H1 (cell line): ENCODE results near the gene ATE1. TPM values are rescaled to one million over a fixed set of nuclear protein-coding genes. Genes with fewer than 3 reads are reported as not detected.

Source experiments
- CREB1 ChIP-seq: IDR thresholded peaks from 2 replicates; pipeline ENCODE4 v1.6.1; 2012; ENCODE audit warnings: inconsistent platforms
- MAFK ChIP-seq: IDR thresholded peaks from 2 replicates; pipeline ENCODE4 v1.6.1; 2012; ENCODE audit warnings: low read depth, mild to moderate bottlenecking, improper control_type of control experiment, low read length
- SRF ChIP-seq: IDR thresholded peaks from 2 replicates; pipeline ENCODE4 v1.6.1; 2011; ENCODE audit warnings: mild to moderate bottlenecking, low read depth, low read length, moderate library complexity
- polyA plus RNA-seq, 7 experiments: library from polyadenylated mRNA; depleted of rRNA in 3 of 7; stranded (reverse) in 5 of 7; unstranded in 2 of 7; fragments of >200 nt in 5 of 7; fragments of 200-250 nt in 2 of 7; gene quantifications; 1 replicate in 5 of 7; 2 replicates in 1 of 7; 4 replicates in 1 of 7; pipeline versions ENCODE4 v1.2.1 to v1.2.3, GENCODE V29; 2011 to 2013; ENCODE audit warnings: missing spikeins in 2 of 7, mixed read lengths in 2 of 7
- total RNA-seq: library from RNA; stranded (reverse); fragmentation: NEBNext Ultra II Directional; extraction: Animal tissue kit (Norgen Biotek cat#: 25700); gene quantifications from 2 replicates; pipeline ENCODE4 v1.2.1, GENCODE V29; 2021
- TF ChIP-seq, protein P1 (sequence below): fragments of 300-600 bp; sonication (generic); IDR thresholded peaks from 2 replicates; pipeline ENCODE4 v1.7.1; 2012; ENCODE audit warnings: low read length, moderate library complexity, mild to moderate bottlenecking, inconsistent platforms; ENCODE audit not compliant: insufficient replicate concordance

The ATE1 gene
- total and polyA plus RNA-seq, 2 of the 8 experiments (the other 6 are each of a cell fraction or from before 2014, with no cell fraction given), result 8.8 to 26.9 TPM

DNA sequence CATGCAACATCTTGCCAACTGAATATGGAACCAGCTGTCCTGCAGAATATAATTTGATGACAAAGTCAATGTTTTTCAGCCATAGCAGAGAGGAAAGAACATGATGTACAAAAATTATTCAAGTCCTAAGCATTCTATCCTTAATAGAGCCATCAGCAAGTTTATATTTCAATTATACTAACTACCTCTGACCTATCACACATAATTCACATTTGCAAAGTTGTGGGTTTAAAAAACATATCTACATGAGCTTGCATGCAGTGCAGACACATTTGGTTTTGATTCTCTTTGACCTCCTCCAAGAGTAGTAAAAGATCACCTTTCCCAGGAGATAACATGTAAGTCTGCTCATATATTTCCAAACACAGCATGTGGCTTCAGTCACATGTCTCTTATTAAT lies 203.5 kb downstream of the ATE1 start (continued):
- no peak for TF ChIP-seq SRF
- no peak for TF ChIP-seq CREB1
- no peak for TF ChIP-seq MAFK
- TF ChIP-seq, protein P1, sequence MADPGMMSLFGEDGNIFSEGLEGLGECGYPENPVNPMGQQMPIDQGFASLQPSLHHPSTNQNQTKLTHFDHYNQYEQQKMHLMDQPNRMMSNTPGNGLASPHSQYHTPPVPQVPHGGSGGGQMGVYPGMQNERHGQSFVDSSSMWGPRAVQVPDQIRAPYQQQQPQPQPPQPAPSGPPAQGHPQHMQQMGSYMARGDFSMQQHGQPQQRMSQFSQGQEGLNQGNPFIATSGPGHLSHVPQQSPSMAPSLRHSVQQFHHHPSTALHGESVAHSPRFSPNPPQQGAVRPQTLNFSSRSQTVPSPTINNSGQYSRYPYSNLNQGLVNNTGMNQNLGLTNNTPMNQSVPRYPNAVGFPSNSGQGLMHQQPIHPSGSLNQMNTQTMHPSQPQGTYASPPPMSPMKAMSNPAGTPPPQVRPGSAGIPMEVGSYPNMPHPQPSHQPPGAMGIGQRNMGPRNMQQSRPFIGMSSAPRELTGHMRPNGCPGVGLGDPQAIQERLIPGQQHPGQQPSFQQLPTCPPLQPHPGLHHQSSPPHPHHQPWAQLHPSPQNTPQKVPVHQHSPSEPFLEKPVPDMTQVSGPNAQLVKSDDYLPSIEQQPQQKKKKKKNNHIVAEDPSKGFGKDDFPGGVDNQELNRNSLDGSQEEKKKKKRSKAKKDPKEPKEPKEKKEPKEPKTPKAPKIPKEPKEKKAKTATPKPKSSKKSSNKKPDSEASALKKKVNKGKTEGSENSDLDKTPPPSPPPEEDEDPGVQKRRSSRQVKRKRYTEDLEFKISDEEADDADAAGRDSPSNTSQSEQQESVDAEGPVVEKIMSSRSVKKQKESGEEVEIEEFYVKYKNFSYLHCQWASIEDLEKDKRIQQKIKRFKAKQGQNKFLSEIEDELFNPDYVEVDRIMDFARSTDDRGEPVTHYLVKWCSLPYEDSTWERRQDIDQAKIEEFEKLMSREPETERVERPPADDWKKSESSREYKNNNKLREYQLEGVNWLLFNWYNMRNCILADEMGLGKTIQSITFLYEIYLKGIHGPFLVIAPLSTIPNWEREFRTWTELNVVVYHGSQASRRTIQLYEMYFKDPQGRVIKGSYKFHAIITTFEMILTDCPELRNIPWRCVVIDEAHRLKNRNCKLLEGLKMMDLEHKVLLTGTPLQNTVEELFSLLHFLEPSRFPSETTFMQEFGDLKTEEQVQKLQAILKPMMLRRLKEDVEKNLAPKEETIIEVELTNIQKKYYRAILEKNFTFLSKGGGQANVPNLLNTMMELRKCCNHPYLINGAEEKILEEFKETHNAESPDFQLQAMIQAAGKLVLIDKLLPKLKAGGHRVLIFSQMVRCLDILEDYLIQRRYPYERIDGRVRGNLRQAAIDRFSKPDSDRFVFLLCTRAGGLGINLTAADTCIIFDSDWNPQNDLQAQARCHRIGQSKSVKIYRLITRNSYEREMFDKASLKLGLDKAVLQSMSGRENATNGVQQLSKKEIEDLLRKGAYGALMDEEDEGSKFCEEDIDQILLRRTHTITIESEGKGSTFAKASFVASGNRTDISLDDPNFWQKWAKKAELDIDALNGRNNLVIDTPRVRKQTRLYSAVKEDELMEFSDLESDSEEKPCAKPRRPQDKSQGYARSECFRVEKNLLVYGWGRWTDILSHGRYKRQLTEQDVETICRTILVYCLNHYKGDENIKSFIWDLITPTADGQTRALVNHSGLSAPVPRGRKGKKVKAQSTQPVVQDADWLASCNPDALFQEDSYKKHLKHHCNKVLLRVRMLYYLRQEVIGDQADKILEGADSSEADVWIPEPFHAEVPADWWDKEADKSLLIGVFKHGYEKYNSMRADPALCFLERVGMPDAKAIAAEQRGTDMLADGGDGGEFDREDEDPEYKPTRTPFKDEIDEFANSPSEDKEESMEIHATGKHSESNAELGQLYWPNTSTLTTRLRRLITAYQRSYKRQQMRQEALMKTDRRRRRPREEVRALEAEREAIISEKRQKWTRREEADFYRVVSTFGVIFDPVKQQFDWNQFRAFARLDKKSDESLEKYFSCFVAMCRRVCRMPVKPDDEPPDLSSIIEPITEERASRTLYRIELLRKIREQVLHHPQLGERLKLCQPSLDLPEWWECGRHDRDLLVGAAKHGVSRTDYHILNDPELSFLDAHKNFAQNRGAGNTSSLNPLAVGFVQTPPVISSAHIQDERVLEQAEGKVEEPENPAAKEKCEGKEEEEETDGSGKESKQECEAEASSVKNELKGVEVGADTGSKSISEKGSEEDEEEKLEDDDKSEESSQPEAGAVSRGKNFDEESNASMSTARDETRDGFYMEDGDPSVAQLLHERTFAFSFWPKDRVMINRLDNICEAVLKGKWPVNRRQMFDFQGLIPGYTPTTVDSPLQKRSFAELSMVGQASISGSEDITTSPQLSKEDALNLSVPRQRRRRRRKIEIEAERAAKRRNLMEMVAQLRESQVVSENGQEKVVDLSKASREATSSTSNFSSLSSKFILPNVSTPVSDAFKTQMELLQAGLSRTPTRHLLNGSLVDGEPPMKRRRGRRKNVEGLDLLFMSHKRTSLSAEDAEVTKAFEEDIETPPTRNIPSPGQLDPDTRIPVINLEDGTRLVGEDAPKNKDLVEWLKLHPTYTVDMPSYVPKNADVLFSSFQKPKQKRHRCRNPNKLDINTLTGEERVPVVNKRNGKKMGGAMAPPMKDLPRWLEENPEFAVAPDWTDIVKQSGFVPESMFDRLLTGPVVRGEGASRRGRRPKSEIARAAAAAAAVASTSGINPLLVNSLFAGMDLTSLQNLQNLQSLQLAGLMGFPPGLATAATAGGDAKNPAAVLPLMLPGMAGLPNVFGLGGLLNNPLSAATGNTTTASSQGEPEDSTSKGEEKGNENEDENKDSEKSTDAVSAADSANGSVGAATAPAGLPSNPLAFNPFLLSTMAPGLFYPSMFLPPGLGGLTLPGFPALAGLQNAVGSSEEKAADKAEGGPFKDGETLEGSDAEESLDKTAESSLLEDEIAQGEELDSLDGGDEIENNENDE, result no peak
